Measurements from ENCODE around the gene LSM5. TPM values are rescaled to one million over a fixed set of nuclear protein-coding genes. Genes with fewer than 3 reads are reported as not detected.

LSM5 gene
- total RNA-seq, result 10 to 100 TPM; 12.9 to 26.8 TPM

DNA sequence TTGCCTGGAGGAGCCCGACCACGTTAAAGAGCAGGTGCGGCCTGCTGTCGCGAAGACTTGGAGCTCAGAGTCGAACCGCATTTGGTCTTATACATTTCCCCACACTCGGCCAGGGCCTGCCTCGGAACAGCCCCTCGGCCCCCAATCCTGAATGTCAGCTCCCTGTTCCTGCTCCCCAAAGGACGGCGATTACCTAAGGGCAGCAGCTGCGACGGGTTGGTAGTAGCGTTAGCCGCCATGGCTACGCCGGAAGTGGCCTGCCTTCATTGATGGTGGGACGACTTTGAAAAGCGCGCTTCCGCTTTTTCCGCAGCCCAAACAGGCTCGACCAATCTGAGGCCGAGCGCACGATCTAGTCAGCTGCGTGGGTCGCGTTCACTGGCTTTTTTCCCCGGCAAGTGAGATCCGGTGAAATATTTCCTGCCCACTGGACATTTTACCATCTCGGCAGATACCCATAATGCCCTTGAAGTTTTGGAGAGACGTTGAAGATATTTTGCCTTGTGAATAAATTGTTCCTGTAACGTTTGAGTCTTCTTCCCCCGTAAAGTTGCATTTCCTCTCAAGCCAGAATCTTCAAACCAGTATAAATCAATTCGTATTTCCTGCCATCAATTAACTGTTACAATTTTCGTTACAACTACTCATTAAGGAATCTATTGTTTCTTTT, at the start of gene LSM5:
TSS of gene LSM5 (minus strand) at position 254 of the 670 bp plus-strand sequence. CDS start at position 239, 15 bp downstream.
- H3K27me3 ChIP-seq, result no peaks in the 10 kb centered on the region
- peak; percentile 95 for DNase-seq (ENCODE audit: low spot score)
- peaks cover 0 to 16% of the 10 kb centered on the region in 2 donors for H3K4me1 ChIP-seq
- H3K27ac ChIP-seq, result peak within 1 kb of the TSS; percentile 84 to 90
- TF ChIP-seq, protein P1, sequence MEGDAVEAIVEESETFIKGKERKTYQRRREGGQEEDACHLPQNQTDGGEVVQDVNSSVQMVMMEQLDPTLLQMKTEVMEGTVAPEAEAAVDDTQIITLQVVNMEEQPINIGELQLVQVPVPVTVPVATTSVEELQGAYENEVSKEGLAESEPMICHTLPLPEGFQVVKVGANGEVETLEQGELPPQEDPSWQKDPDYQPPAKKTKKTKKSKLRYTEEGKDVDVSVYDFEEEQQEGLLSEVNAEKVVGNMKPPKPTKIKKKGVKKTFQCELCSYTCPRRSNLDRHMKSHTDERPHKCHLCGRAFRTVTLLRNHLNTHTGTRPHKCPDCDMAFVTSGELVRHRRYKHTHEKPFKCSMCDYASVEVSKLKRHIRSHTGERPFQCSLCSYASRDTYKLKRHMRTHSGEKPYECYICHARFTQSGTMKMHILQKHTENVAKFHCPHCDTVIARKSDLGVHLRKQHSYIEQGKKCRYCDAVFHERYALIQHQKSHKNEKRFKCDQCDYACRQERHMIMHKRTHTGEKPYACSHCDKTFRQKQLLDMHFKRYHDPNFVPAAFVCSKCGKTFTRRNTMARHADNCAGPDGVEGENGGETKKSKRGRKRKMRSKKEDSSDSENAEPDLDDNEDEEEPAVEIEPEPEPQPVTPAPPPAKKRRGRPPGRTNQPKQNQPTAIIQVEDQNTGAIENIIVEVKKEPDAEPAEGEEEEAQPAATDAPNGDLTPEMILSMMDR (IDR thresholded peaks at IDR 0.05), result no peak
- H3K9me3 ChIP-seq, result no peaks in the 10 kb centered on the region
- peaks cover 27% of the 10 kb centered on the region for H3K36me3 ChIP-seq
- H3K4me3 ChIP-seq, result peak within 1 kb of the TSS; percentile 58 to 75

DNA sequence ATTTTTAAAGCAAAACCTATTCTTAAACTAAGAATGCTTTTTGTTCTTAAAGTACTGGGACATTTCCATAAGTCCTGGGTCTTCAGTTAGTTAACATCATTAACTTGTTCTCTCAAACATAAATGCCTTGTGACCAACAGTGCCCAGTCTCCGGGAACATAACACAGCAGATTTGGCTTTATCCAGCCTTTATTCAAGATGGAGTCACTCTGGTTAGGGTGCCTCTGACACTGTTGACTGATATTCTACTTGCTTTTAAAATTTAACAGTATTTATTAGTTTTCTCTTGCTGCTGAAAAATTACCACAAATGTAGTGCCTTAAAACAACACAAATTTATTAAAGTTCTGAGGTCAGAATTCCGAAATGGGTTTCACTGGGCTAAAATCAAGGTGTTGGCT, 49.2 kb upstream of the LSM5 start:
- no peaks in the 10 kb centered on the region for H3K9me3 ChIP-seq
- no peak overlapping the region for H3K27ac ChIP-seq

DNA sequence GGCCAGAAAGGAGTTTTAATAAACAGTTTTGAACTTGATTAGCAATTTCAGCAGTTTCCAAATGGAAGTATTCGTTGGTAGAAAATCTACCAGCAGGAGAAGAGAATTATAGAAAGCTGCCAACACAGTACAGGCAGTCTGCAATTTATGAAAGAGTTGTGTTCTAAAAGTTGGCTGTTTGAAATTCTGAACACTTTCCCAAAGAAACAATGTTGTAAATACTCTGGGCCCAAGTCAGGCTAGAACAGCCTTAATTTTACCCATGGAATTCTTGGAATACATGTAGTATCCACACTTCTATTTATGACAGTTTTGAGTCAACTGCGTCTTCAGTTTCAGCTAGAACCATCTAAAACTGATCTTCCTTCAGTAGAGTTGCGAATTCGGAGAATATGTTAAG, 47.6 kb upstream of the LSM5 start:
- no peaks in the 10 kb centered on the region for H3K9me3 ChIP-seq
- no peaks in the 10 kb centered on the region for H3K36me3 ChIP-seq
- no peak overlapping the region for H3K27ac ChIP-seq
- DNase-seq (ENCODE audit: low spot score), result no peak
- TF ChIP-seq, protein P1 (IDR thresholded peaks at IDR 0.05), result no peak
- H3K4me3 ChIP-seq, result no peak overlapping the region
- no peaks in the 10 kb centered on the region for H3K27me3 ChIP-seq
- peaks cover 0 to 8% of the 10 kb centered on the region in 2 donors for H3K4me1 ChIP-seq

More for the DNA sequence above, 49.2 kb upstream of the LSM5 start:
- Histone ChIP-seq H3K27me3 (no peaks in the 10 kb centered on the region), H3K4me3 (no peak overlapping the region), H3K36me3 (peaks cover 13% of the 10 kb centered on the region), H3K4me1 (peaks cover 0 to 8% of the 10 kb centered on the region in 2 donors)
- no peak for DNase-seq (ENCODE audit: low spot score)
- TF ChIP-seq, protein P1 (IDR thresholded peaks at IDR 0.05), result no peak

GRCh38 chr7:32536585-32536984, 46.4 kb upstream of the LSM5 start:
- DNase-seq (ENCODE audit: low spot score), result no peak
- Histone ChIP-seq H3K4me3 (no peak overlapping the region), H3K4me1 (peaks cover 0 to 13% of the 10 kb centered on the region in 2 donors), H3K36me3 (no peaks in the 10 kb centered on the region), H3K9me3 (no peaks in the 10 kb centered on the region), H3K27me3 (no peaks in the 10 kb centered on the region), H3K27ac (no peak overlapping the region)
- TF ChIP-seq, protein P1 (IDR thresholded peaks at IDR 0.05), result no peak

- H3K4me1 ChIP-seq, result peaks cover 0 to 15% of the 10 kb centered on the region in 2 donors
- H3K36me3 ChIP-seq, result no peaks in the 10 kb centered on the region
- TF ChIP-seq, protein P1 (IDR thresholded peaks at IDR 0.05), result no peak
- H3K4me3 ChIP-seq, result no peak overlapping the region
- no peak for DNase-seq (ENCODE audit: low spot score)
- H3K9me3 ChIP-seq, result no peaks in the 10 kb centered on the region
- no peak overlapping the region for H3K27ac ChIP-seq
- H3K27me3 ChIP-seq, result no peaks in the 10 kb centered on the region
Observed at GRCh38 chr7:32536016-32536415, 45.8 kb upstream of the LSM5 start.

Data from right atrium auricular region (tissue), 2 donors.